ENCODE measurements around the gene KCMF1.

KCMF1 gene

GRCh38 chr2:84966731-84967130 is 4.2 kb upstream of the KCMF1 start:
- H3K36me3 ChIP-seq (ENCODE audit: insufficient read depth, low read length) = peaks cover 18% of the 10 kb centered on the region
- H3K9ac ChIP-seq (ENCODE audit: insufficient read length) = no peak overlapping the region
- DNase-seq (ENCODE audit: low read depth, low spot score) = no peak
- no peak overlapping the region for H3K4me3 ChIP-seq
- TF ChIP-seq POLR2AphosphoS5 (IDR thresholded peaks at IDR 0.05; ENCODE audit: borderline replicate concordance, low read depth, low read length) (no peak), EZH2 (IDR thresholded peaks at IDR 0.05) (no peak)
- no peaks in the 10 kb centered on the region for H3K9me3 ChIP-seq (ENCODE audit: low read depth, low read length)
- H3K27ac ChIP-seq = no peak overlapping the region

GRCh38 chr2:84969511-84970209 is 1.3 kb upstream of the KCMF1 start:
- H3K9me3 ChIP-seq (ENCODE audit: low read depth, low read length) = no peaks in the 10 kb centered on the region
- TF ChIP-seq FOXP2 (optimal IDR thresholded peaks at IDR 0.05; ENCODE audit: control extremely low read depth, extremely low read length, insufficient read depth) (no peak), EZH2 (IDR thresholded peaks at IDR 0.05) (no peak), POLR2AphosphoS5 (IDR thresholded peaks at IDR 0.05; ENCODE audit: borderline replicate concordance, low read depth, low read length) (no peak)
- DNase-seq (ENCODE audit: low read depth, low spot score) = no peak
- peak overlapping the region; percentile 94 for H3K27ac ChIP-seq
- peak overlapping the region; percentile 82 for H3K4me3 ChIP-seq
- H3K36me3 ChIP-seq (ENCODE audit: insufficient read depth, low read length) = peaks cover 16% of the 10 kb centered on the region
- H3K9ac ChIP-seq (ENCODE audit: insufficient read length) = peak overlapping the region; percentile 97

DNA sequence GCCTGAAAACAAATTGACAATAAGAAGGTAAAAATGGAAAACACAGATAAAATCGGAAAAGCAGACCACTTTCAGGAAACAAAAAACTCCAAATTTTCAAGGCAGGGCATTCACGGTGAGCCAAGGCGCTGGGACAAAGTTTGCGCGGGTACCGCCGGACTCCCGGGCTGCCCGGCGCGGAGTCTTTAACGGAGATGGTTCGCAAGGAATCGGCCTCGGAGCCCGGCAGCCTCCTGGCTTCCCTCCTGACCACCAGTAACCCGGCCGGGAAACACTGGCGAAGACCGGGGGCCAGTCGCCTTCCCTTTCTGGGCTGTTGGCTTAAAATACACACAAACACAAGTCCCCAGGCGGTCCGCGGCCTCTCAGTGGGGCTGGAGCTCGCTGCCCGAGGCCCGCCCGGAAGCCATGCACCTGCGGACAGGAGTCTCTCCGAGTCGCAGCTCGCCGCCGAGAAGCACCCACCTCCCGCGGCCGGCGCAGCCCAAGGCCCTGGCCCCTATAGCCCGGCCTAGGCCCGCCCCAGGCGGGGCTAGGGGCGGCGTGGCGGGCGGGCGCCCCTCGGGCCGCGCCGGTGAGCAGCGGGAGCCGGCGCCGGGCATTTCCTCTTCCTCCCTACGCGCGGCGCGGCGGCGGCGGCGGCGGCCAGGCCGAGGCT is 622 bp upstream of the KCMF1 start:
- Histone ChIP-seq H3K36me3 (ENCODE audit: insufficient read depth, low read length) (peaks cover 15% of the 10 kb centered on the region), H3K27ac (peak overlapping the region; percentile 94), H3K9ac (ENCODE audit: insufficient read length) (peak overlapping the region; percentile 97), H3K9me3 (ENCODE audit: low read depth, low read length) (no peaks in the 10 kb centered on the region), H3K4me3 (peak overlapping the region; percentile 82)
- no peak for DNase-seq (ENCODE audit: low read depth, low spot score)
- no peak for TF ChIP-seq FOXP2 (optimal IDR thresholded peaks at IDR 0.05; ENCODE audit: control extremely low read depth, extremely low read length, insufficient read depth)
- TF ChIP-seq POLR2AphosphoS5 (IDR thresholded peaks at IDR 0.05; ENCODE audit: borderline replicate concordance, low read depth, low read length) = peak; percentile 61; the same call in 1 of the 2 replicates
- TF ChIP-seq EZH2 (IDR thresholded peaks at IDR 0.05) = no peak

DNA sequence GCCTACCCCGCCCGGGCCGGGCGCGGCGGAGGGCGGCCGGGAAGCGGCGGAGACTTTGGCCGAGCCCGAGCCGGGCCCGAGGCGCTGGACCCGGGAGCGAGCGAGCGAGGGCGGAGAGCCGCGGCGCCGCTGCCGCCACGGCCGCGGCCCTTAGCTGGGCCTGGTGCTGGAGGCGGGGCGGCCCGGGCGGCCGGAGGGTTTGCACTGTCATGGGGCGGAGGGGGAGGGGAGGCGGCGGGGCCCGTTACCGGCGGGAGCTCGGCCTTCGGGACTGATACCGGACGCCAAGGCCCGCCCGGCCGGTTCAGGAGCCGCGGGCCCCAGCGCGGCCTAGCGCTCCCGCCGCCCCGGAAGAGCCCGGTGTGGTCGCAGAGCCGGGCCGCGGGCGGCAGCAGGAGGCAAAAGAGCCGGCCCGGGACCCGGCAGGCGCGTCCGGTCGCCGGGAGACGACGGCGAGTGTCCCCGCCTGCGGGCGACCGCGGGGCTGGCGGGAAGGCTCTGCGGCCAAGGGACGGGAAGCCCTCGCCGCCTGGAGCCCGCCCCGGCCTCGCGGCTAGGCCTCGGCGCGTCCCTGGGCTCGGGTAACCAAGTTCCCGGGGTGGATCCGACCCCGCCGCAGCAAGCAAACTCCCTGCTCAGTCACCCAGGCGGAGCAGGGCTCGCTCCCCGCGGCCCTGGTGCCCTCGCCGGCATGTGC is 697 bp downstream of the KCMF1 start:
- peak overlapping the region; percentile 93 for H3K4me3 ChIP-seq
- no peak for DNase-seq (ENCODE audit: low read depth, low spot score)
- H3K27ac ChIP-seq = peak overlapping the region; percentile 89
- H3K9ac ChIP-seq (ENCODE audit: insufficient read length) = peak overlapping the region; percentile 97
- no peaks in the 10 kb centered on the region for H3K9me3 ChIP-seq (ENCODE audit: low read depth, low read length)
- no peak for TF ChIP-seq POLR2AphosphoS5 (IDR thresholded peaks at IDR 0.05; ENCODE audit: borderline replicate concordance, low read depth, low read length)
- TF ChIP-seq EZH2 (IDR thresholded peaks at IDR 0.05) = no peak
- no peak for TF ChIP-seq FOXP2 (optimal IDR thresholded peaks at IDR 0.05; ENCODE audit: control extremely low read depth, extremely low read length, insufficient read depth)
- H3K36me3 ChIP-seq (ENCODE audit: insufficient read depth, low read length) = peaks cover 10% of the 10 kb centered on the region

GRCh38 chr2:84972207-84972783 is 1.3 kb downstream of the KCMF1 start:
- Histone ChIP-seq H3K27ac (peak overlapping the region; percentile 89), H3K4me3 (peak overlapping the region; percentile 93), H3K36me3 (ENCODE audit: insufficient read depth, low read length) (peaks cover 13% of the 10 kb centered on the region), H3K9ac (ENCODE audit: insufficient read length) (peak overlapping the region; percentile 97), H3K9me3 (ENCODE audit: low read depth, low read length) (no peaks in the 10 kb centered on the region)
- no peak for TF ChIP-seq FOXP2 (optimal IDR thresholded peaks at IDR 0.05; ENCODE audit: control extremely low read depth, extremely low read length, insufficient read depth)
- TF ChIP-seq EZH2 (IDR thresholded peaks at IDR 0.05) = no peak
- no peak for TF ChIP-seq POLR2AphosphoS5 (IDR thresholded peaks at IDR 0.05; ENCODE audit: borderline replicate concordance, low read depth, low read length)
- DNase-seq (ENCODE audit: low read depth, low spot score) = no peak

- peak overlapping the region; percentile 89 for H3K27ac ChIP-seq
- H3K9ac ChIP-seq (ENCODE audit: insufficient read length) = peak overlapping the region; percentile 97
Observed at GRCh38 chr2:84972932-84973331, 2.0 kb downstream of the KCMF1 start.

GRCh38 chr2:84980263-84980983 is 9.5 kb downstream of the KCMF1 start:
- TF ChIP-seq POLR2AphosphoS5 (IDR thresholded peaks at IDR 0.05; ENCODE audit: borderline replicate concordance, low read depth, low read length) = no peak
- TF ChIP-seq FOXP2 (optimal IDR thresholded peaks at IDR 0.05; ENCODE audit: control extremely low read depth, extremely low read length, insufficient read depth) = no peak
- no peak for TF ChIP-seq EZH2 (IDR thresholded peaks at IDR 0.05)
- Histone ChIP-seq H3K9me3 (ENCODE audit: low read depth, low read length) (no peaks in the 10 kb centered on the region), H3K36me3 (ENCODE audit: insufficient read depth, low read length) (peaks cover 12% of the 10 kb centered on the region), H3K4me3 (no peak overlapping the region), H3K9ac (ENCODE audit: insufficient read length) (no peak overlapping the region), H3K27ac (no peak overlapping the region)
- no peak for DNase-seq (ENCODE audit: low read depth, low spot score)

More at GRCh38 chr2:84972932-84973331, 2.0 kb downstream of the KCMF1 start:
- Histone ChIP-seq H3K9me3 (ENCODE audit: low read depth, low read length) (no peaks in the 10 kb centered on the region), H3K4me3 (peak overlapping the region; percentile 93), H3K36me3 (ENCODE audit: insufficient read depth, low read length) (peaks cover 17% of the 10 kb centered on the region)
- DNase-seq (ENCODE audit: low read depth, low spot score) = no peak
- TF ChIP-seq EZH2 (IDR thresholded peaks at IDR 0.05) (no peak), POLR2AphosphoS5 (IDR thresholded peaks at IDR 0.05; ENCODE audit: borderline replicate concordance, low read depth, low read length) (no peak), FOXP2 (optimal IDR thresholded peaks at IDR 0.05; ENCODE audit: control extremely low read depth, extremely low read length, insufficient read depth) (no peak)

All from SK-N-MC (cell line).